A673 (cell line): ENCODE measurements around the gene CCS. TPM values are rescaled to one million over a fixed set of nuclear protein-coding genes. Genes with fewer than 3 reads are reported as not detected.

ENCODE experiments used
- BruUV-seq: library from RNA; stranded (reverse); fragments of 400-500 nt; replicated peaks from 2 replicates; lab custom pipeline; 2021; lab: Mats Ljungman, UMichigan
- CTCF ChIA-PET: fragments of 300-600 bp; sonication (Branson Sonifier 250); formaldehyde crosslinking; loops from one replicate; lab custom pipeline; 2022; ENCODE audit warnings: antibody characterized with exemption; lab: Charles Lee
- POLR2A ChIA-PET: fragments of 300-600 bp; sonication (Branson Sonifier 250); formaldehyde crosslinking; loops from one replicate; lab custom pipeline; 2022; ENCODE audit warnings: antibody characterized with exemption; ENCODE audit not compliant: low non-redundant PET; lab: Charles Lee
- DNase-seq: peaks from one replicate; pipeline ENCODE4 v3.0.0-alpha.2; 2015; ENCODE audit warnings: low spot score
- H3K27ac ChIP-seq: fragments of 200-600 bp; sonication (generic); 2 replicates; pipeline ENCODE4 v1.5.1; 2016; ENCODE audit warnings: mixed run types, low read depth, mild to moderate bottlenecking, mixed read lengths, antibody characterized with exemption, low read length; ENCODE audit not compliant: poor library complexity, severe bottlenecking
- H3K27me3 ChIP-seq: fragments of 200-600 bp; sonication (generic); replicated peaks from 2 replicates; pipeline ENCODE4 v1.6.1; 2017; ENCODE audit warnings: mixed run types, low read depth, mild to moderate bottlenecking, mixed read lengths, antibody characterized with exemption, low read length; ENCODE audit not compliant: insufficient read depth, poor library complexity
- H3K36me3 ChIP-seq: fragments of 200-600 bp; sonication (generic); 2 replicates; pipeline ENCODE4 v1.6.1; 2016; ENCODE audit warnings: mixed run types, mild to moderate bottlenecking, mixed read lengths, antibody characterized with exemption, low read length; ENCODE audit not compliant: insufficient read depth, poor library complexity, severe bottlenecking
- H3K4me1 ChIP-seq: fragments of 200-600 bp; sonication (generic); 2 replicates; pipeline ENCODE4 v1.6.1; 2017; ENCODE audit warnings: mixed run types, mild to moderate bottlenecking, mixed read lengths, antibody characterized with exemption, low read length; ENCODE audit not compliant: insufficient read depth, poor library complexity, severe bottlenecking
- H3K4me3 ChIP-seq: fragments of 200-600 bp; sonication (generic); 2 replicates; pipeline ENCODE4 v1.5.1; 2016; ENCODE audit warnings: low read depth, mixed run types, mild to moderate bottlenecking, mixed read lengths, low read length; ENCODE audit not compliant: poor library complexity, severe bottlenecking
- H3K9me3 ChIP-seq: fragments of 200-600 bp; sonication (generic); 2 replicates; pipeline ENCODE4 v1.6.1; 2016; ENCODE audit warnings: mixed run types, low read depth, mild to moderate bottlenecking, mixed read lengths, antibody characterized with exemption, low read length; ENCODE audit not compliant: poor library complexity, severe bottlenecking
- EZH2 ChIP-seq: fragments of 200-600 bp; sonication (generic); IDR thresholded peaks from 2 replicates; pipeline ENCODE4 v1.6.1; 2017; ENCODE audit warnings: borderline replicate concordance, low read depth, mild to moderate bottlenecking, mixed read lengths, antibody characterized with exemption, low read length; ENCODE audit not compliant: poor library complexity, severe bottlenecking
- intact Hi-C: fragments of 100-400 bp; cut with micrococcal nuclease; formaldehyde crosslinking; loops from one replicate; pipeline ENCODE4 v1.10.0; 2022; ENCODE audit not compliant: unreplicated experiment
- total RNA-seq: library from RNA; stranded (reverse); gene quantifications from 2 replicates; pipeline ENCODE4 v1.2.3, GENCODE V29; 2021
- TF ChIP-seq, protein P1 (sequence below): fragments of 300-800, 200-600 bp; sonication (generic); conservative IDR thresholded peaks from 2 replicates; pipeline ENCODE4 v1.5.1; 2017; ENCODE audit warnings: low read depth, mild to moderate bottlenecking, antibody characterized with exemption, low read length, moderate library complexity, mixed read lengths

Gene CCS
- total RNA-seq, 1 experiment from 2014 or later = 43.8 TPM

DNA sequence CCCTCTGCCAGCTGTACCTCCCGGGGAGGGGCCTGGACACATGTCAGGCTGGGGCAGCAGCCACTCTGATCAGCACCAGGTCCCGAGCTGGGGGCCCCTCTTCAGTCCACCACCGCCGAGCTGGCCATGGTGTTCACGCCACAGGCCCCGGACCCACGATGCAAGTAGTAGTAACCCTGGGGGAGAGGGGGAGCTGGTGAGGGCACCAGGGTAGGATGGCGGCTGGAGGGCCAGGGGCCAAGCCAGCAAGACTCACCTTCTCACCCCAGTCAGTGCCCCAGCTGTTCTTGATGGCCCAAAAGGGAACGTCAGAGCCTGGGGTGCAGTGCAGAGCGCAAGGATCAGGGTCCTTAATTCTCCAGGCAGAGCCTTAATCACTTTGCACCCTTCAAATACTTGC, 29.2 kb upstream of the CCS start:
- intact Hi-C loops = no loop called here
- Histone ChIP-seq H3K27ac (no peak overlapping the region), H3K4me1 (peaks cover 5% of the 10 kb centered on the region), H3K36me3 (no peaks in the 10 kb centered on the region), H3K4me3 (no peak overlapping the region), H3K9me3 (no peaks in the 10 kb centered on the region), H3K27me3 (peaks cover 3% of the 10 kb centered on the region)
- ChIA-PET POLR2A (no interaction called here), CTCF (no interaction called here)
- BruUV-seq = no TSS peak
- TF ChIP-seq, protein P1, sequence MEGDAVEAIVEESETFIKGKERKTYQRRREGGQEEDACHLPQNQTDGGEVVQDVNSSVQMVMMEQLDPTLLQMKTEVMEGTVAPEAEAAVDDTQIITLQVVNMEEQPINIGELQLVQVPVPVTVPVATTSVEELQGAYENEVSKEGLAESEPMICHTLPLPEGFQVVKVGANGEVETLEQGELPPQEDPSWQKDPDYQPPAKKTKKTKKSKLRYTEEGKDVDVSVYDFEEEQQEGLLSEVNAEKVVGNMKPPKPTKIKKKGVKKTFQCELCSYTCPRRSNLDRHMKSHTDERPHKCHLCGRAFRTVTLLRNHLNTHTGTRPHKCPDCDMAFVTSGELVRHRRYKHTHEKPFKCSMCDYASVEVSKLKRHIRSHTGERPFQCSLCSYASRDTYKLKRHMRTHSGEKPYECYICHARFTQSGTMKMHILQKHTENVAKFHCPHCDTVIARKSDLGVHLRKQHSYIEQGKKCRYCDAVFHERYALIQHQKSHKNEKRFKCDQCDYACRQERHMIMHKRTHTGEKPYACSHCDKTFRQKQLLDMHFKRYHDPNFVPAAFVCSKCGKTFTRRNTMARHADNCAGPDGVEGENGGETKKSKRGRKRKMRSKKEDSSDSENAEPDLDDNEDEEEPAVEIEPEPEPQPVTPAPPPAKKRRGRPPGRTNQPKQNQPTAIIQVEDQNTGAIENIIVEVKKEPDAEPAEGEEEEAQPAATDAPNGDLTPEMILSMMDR = no peak
- TF ChIP-seq EZH2 = no peak
- DNase-seq = no peak

DNA sequence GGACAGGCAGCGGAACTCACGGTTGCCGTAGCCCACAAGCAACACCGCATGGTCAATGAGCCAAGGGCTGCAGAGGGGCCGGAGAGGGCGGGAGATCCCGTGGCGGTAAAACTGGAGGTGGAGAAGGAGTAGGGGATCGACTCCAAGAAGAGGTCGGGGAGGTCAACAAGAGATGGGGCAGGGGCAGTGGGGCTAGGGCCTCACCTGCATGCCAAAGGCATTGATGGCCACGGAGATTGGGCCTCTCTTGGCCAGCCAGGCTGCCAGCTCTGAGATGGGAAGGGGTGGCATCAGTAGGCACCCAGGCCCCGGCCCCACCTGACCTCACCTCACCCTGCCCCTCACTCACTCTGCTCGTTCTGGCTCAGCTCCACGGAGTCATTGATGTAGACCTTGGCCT, 28.4 kb upstream of the CCS start:
- Histone ChIP-seq H3K4me3 (no peak overlapping the region), H3K9me3 (no peaks in the 10 kb centered on the region), H3K27ac (no peak overlapping the region), H3K4me1 (peaks cover 5% of the 10 kb centered on the region), H3K27me3 (no peaks in the 10 kb centered on the region), H3K36me3 (no peaks in the 10 kb centered on the region)
- no peak for DNase-seq
- POLR2A ChIA-PET = no interaction called here
- TF ChIP-seq, protein P1 = no peak
- no peak for TF ChIP-seq EZH2
- no TSS peak for BruUV-seq
- intact Hi-C loops = no loop called here
- CTCF ChIA-PET = no interaction called here

DNA sequence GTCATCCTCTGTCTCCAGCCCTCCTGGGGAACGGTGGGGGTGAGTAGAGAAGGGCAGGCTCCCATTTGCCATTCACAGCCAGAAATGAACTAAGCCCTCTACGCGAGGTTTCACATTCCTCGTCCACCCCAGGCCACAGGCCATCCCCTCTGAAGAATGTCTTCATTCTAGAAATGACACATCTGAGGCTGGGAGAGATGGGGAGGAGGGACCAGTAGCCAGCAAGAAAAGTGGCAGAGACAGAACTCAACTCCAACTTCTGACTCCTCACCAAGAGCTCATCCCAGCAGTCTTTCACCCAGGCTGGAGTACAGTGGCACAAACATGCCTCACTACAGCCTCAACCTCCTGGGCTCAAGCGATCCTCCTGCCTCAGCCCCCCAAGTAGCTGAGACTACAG, 28.0 kb upstream of the CCS start:
- H3K36me3 ChIP-seq = no peaks in the 10 kb centered on the region
- POLR2A ChIA-PET = no interaction called here
- peaks cover 5% of the 10 kb centered on the region for H3K4me1 ChIP-seq
- H3K27ac ChIP-seq = no peak overlapping the region
- H3K27me3 ChIP-seq = no peaks in the 10 kb centered on the region
- H3K4me3 ChIP-seq = no peak overlapping the region
- H3K9me3 ChIP-seq = no peaks in the 10 kb centered on the region
- no TSS peak for BruUV-seq
- DNase-seq = no peak
- CTCF ChIA-PET = no interaction called here
- intact Hi-C loops = no loop called here
- TF ChIP-seq, protein P1 = no peak
- TF ChIP-seq EZH2 = no peak
